Measurements from ENCODE around the gene STXBP3.
A peak's percentile ranks its signal among the peaks of the same experiment; 100 is the strongest.
"Not testable (repeated sequence)": the region's sequence is repeated elsewhere in the genome, so short reads cannot be mapped to it uniquely, and the experiment has no call there.

STXBP3 gene, protein sequence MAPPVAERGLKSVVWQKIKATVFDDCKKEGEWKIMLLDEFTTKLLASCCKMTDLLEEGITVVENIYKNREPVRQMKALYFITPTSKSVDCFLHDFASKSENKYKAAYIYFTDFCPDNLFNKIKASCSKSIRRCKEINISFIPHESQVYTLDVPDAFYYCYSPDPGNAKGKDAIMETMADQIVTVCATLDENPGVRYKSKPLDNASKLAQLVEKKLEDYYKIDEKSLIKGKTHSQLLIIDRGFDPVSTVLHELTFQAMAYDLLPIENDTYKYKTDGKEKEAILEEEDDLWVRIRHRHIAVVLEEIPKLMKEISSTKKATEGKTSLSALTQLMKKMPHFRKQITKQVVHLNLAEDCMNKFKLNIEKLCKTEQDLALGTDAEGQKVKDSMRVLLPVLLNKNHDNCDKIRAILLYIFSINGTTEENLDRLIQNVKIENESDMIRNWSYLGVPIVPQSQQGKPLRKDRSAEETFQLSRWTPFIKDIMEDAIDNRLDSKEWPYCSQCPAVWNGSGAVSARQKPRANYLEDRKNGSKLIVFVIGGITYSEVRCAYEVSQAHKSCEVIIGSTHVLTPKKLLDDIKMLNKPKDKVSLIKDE

DNA sequence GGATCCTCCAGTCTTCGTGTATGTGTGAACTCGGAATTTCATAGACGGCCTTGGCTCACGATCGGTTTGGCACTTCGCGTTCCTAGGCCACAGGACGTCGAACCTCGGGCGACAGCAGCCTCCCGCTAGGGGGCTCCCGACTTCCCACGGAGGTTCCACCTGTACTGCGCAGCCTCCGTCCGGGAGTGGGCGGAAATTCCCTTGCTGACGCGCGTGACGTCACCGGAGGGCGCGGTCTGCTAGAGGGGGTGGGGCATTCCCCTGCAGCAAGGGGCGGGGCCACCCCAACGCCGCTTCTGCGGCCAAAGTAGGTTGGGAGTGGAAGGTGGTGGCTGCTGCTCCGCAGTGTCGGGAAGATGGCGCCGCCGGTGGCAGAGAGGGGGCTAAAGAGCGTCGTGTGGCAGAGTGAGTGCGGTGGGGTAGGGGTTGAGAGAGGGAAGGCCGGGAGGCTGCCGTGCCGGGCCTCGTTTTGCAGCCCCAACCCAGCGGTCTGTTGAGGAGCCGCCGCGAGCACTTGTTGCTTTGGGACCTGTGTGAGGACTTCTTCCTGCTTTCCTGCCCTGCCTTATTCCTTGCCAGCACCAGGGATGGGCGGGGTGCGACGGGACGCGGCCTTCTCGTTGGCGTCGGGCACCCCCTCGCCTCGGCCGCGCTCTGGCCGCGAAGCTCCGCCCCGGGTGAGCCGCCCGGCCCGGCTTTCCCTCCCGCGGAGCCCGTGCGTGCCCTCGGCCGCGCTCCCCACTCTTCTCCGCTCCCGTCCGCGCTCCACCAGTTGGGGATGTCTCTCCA, at the start of gene STXBP3:
Gene STXBP3 (plus strand): TSS at position 293 of the 789 bp plus-strand sequence. CDS start 64 bp downstream, at position 357.
- peak; percentile 99 to 100 for DNase-seq (ENCODE audit: low read depth in 2 of 2, low spot score in 1 of 2)

DNA sequence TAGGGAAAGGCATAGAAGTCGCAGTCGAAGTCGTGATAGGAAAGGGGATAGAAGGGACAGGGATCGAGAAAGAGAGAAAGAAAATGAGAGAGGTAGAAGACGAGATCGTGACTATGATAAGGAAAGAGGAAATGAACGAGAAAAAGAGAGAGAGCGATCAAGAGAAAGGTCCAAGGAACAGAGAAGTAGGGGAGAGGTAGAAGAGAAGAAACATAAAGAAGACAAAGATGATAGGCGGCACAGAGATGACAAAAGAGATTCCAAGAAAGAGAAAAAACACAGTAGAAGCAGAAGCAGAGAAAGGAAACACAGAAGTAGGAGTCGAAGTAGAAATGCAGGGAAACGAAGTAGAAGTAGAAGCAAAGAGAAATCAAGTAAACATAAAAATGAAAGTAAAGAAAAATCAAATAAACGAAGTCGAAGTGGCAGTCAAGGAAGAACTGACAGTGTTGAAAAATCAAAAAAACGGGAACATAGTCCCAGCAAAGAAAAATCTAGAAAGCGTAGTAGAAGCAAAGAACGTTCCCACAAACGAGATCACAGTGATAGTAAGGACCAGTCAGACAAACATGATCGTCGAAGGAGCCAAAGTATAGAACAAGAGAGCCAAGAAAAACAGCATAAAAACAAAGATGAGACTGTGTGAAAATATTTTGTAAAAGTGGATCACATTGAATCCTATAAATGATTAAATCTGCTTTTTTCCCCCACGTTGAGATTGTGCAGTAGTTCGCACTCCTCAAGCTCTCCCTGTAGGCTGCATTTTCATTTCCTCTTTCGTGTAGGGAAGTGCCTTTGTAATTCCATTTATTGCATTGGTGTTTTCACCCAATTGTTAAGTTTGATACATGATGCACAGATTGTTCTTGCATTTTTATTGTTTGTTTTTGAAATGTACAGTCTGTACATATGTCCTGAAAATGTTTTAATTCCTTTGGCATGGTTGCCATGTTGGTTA, 46.8 kb upstream of the STXBP3 start:
- no peak for DNase-seq (ENCODE audit: low read depth in 2 of 2, low spot score in 1 of 2)

- DNase-seq (ENCODE audit: low read depth in 2 of 2, low spot score in 1 of 2) = no peak
Measured at GRCh38 chr1:108701176-108701849, 45.2 kb upstream of the STXBP3 start.

- not testable (repeated sequence) for DNase-seq (ENCODE audit: low read depth in 2 of 2, low spot score in 1 of 2)
Measured at GRCh38 chr1:108702109-108702508, 44.4 kb upstream of the STXBP3 start.

DNA sequence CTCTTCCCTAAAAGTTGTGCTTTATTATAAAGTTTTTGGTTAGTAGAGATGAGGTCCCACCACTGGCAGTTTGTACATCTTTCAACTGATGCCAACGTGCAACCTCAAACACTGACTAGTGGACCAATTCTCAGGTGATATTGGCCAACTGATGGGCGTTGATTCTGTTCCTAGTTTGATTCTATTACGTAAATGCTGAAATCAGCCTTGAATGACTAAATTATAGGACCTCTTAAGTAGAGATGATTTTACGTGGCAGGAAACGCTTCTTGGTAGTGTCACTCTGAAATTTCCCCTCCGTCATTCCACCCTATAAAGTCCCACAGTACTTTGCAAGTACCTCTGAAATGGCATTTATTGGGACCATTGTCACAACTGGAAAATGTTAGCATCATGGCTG, 42.5 kb upstream of the STXBP3 start:
- no peak for DNase-seq (ENCODE audit: low read depth in 2 of 2, low spot score in 1 of 2)

GRCh38 chr1:108704496-108704895, 42.0 kb upstream of the STXBP3 start:
- no peak for DNase-seq (ENCODE audit: low read depth in 2 of 2, low spot score in 1 of 2)

DNA sequence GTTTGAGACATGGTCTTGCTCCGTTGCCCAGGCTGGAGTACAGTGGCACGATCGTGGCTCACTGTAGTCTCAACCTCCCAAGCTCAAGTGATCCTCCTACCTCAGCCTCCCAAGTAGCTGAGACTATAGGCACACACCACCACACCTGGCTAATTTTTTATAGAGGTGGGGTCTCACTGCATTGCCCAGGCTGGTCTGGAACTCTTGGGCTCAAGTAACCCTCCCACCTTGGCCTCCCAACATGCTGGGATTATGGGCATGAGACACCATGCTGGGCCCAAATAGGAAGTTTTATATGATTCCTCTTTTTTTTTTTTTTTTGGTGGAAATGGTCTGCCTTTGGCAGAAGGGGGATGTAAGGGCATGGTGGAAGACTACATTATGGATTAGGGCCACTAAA, 39.8 kb upstream of the STXBP3 start:
- DNase-seq (ENCODE audit: low read depth in 2 of 2, low spot score in 1 of 2) = no peak

GRCh38 chr1:108708691-108709660, 37.5 kb upstream of the STXBP3 start:
- peak; percentile 24 to 29 for DNase-seq (ENCODE audit: low read depth in 2 of 2, low spot score in 1 of 2)

GRCh38 chr1:108712606-108713150, 33.8 kb upstream of the STXBP3 start, which contains the start of gene FNDC7:
Gene FNDC7, plus strand, starts transcription at chr1:108712908. Its CDS starts 26 bp downstream, at chr1:108712934.
- DNase-seq (ENCODE audit: low read depth in 2 of 2, low spot score in 1 of 2) = no peak

DNA sequence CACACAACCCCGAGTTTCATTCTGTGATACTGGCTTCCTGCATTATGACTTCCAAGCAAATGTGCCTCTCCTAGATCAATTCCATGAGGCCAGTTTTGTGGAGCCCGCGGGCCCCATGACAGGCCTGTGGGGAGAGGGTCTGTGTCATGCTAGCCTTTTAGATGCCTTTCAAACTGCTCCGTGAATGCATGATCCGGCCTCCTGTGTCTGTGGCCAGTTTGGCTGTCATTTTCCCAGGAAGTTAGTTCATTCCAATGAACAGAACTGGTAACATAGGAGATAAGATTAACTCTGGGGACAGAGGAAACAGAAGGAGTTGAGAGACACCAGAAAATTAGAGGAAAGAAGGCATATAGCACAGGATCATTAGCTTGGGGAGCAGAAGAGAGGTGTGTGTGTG, 30.5 kb upstream of the STXBP3 start:
- DNase-seq (ENCODE audit: low read depth in 2 of 2, low spot score in 1 of 2) = no peak

DNA sequence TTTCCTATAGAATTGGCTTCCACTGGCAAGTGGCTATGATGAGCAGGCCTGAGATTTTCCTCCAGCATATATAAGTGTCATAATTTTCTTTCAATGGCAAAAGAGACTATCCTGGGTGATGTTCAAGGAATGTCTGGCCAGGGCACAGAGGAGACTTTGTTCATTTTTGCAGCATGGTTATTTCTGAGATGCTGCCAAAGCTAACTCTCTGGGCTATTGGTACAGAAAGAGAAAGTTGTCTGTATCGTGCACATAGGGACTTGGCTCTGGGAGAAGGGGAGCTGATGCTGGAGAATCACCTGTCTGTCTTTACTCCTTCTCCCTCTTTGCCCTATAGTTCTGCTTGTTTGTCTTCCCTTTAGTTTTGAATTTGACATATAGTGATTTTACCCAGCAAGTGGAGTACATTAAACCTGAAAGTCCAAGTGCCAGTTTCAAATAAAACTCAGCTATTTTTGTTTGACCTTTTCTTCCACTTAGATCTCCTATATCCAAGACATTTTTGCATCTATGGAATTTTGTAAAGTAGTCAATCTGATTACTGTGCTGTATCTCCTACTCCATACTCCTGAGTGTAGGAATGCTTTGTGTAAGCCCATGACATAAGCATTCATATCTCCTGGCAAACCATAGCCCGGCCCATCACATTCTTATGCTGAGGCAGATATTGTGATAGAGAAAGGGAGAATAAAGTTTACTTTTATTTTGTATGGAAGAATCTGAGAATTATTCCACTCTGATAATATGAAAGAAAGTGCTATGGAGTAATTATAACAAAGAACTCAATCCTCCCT, 29.8 kb upstream of the STXBP3 start:
- no peak for DNase-seq (ENCODE audit: low read depth in 2 of 2, low spot score in 1 of 2)

DNA sequence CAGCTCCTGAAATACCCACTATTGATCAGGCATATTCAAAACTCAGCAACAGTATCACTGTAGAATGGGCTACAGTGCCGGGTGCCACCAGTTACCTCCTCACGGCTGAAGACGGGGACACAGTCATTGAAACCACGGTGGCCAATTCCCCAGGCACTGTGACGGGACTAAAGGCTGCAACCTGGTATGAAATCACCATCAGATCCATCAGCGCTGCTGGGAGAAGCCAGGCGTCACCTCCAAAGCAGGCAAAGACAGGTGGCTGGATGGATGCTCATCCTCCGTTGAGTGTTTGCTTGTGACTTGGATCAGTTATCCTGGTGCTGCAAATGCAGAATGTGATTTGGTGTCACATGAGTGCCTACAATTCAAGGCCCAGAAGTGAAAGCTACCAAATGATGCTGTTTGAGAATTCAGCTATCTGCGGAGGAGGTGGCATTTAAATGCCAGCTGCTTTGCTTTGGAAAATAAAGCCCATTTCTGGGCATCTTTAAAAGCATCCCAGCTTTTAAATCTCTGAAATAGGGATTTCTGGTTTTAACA, 28.6 kb upstream of the STXBP3 start:
- DNase-seq (ENCODE audit: low read depth in 2 of 2, low spot score in 1 of 2) = no peak

DNA sequence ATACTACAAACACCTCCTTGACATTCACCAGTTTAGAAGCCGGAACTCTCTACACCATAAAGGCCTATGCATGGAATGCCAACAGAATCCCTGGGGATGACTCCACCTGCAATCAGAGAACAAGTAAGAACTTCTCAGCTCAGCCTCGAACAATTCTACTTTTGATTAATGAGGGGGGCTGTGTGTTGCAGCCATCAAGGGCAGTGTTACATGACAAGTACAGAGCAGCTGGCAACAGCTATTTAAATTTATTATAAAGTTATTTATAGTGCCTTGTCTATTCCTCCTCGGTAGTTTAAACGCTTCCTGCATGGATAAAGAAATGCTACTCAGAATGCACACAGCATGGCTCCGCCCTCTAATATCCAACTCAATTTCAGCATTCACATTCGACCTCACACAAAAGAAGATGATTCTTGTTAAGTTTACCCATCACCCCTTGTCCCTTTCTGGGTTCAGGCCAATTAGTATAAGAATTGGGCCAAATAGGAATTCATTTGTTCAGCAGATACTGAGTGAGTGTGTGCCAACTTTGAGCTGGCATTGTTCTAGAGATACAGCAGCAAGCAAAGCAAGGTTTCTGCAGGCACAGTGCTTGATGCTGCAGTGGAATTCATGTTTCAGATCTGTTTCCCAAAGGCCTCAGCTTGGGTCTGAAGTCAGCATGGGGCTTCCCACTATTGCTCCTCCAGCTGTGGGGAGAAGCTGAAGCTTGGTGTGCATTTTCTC, 27.4 kb upstream of the STXBP3 start:
- DNase-seq (ENCODE audit: low read depth in 2 of 2, low spot score in 1 of 2) = no peak

- no peak for DNase-seq (ENCODE audit: low read depth in 2 of 2, low spot score in 1 of 2)
Measured at GRCh38 chr1:108719656-108720435, 26.6 kb upstream of the STXBP3 start.

DNA sequence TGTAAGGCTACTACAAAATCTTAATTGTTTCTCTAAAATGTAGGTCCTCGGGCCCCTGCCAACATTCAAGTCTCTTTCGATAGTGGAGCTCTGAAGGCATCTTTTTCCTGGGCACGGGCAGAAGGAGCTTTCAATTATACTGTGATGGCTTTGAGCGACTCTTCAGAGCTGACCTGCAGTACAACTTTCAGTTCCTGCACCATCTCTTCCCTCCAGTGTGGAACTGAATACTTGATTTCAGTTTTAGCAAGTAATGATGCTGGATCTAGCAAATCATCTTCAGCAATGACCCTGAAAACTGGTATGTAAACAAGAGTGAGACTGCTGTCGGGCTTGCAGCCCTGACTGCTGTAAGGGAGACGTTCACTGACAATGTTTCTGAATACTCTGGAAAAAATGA, 24.2 kb upstream of the STXBP3 start:
- DNase-seq (ENCODE audit: low read depth in 2 of 2, low spot score in 1 of 2) = no peak

DNA sequence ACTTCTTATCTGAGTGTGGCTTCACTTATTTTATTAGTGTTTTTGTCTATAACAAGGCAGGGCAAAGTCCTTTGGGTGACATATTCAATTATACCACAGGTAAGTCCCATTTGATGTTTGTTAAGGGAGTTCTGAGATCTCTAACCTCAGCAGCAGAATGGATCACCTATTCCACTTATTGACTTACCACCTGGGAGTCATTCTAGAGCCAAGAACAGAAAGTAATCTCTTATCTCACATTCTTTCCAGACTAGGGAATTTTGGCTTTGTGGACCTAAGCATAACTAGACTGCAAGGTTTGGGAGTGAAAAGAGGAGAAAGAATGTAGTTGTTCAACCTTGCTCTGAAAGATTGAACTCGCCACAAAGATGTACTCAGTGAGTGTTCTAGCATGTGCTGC, 20.6 kb upstream of the STXBP3 start:
- no peak for DNase-seq (ENCODE audit: low read depth in 2 of 2, low spot score in 1 of 2)
